Breast epithelium (tissue), 4 donors: ENCODE results near the gene CLTB. TPM values are rescaled to one million over a fixed set of nuclear protein-coding genes. Genes with fewer than 3 reads are reported as not detected.

Experiments
- DNase-seq, 2 donors: peaks; one replicate each; pipeline ENCODE4 v3.0.0-alpha.2; 2019; ENCODE audit warnings: low spot score in 2 of 2
- H3K27ac ChIP-seq, 2 donors: fragments of 200-600 bp; sonication (generic) in 1 of 2; one replicate each; pipeline ENCODE4 v1.5.1; 2016 to 2019; ENCODE audit warnings: mild to moderate bottlenecking in 1 of 2
- H3K27me3 ChIP-seq, 2 donors: fragments of 200-600 bp; sonication (generic) in 1 of 2; one replicate each; pipeline versions ENCODE4 v1.5.1 to v1.6.0; 2017 to 2019; ENCODE audit warnings: control low read depth in 1 of 2, mild to moderate bottlenecking in 1 of 2
- H3K36me3 ChIP-seq: fragments of 200-600 bp; one replicate; pipeline ENCODE4 v1.5.1; 2019
- H3K4me1 ChIP-seq, 2 donors: fragments of 200-600 bp; sonication (generic); one replicate each; pipeline ENCODE4 v1.5.1; 2016 to 2019; ENCODE audit warnings: control low read depth in 1 of 2
- H3K4me3 ChIP-seq, 3 donors: fragments of 200-600 bp; sonication (generic); 1 replicate in 2 of 3; 2 replicates in 1 of 3; pipeline ENCODE4 v1.5.1; 2016 to 2019; ENCODE audit warnings: mild to moderate bottlenecking in 3 of 3, moderate library complexity in 2 of 3
- H3K9me3 ChIP-seq, 2 donors: fragments of 200-600 bp; sonication (generic) in 1 of 2; one replicate each; pipeline ENCODE4 v1.5.1; 2016 to 2019; ENCODE audit warnings: control low read depth in 1 of 2
- POLR2A ChIP-seq: fragments of 450-650 bp; IDR thresholded peaks from one replicate; pipeline ENCODE4 v1.6.1; 2016; ENCODE audit warnings: antibody characterized with exemption, mild to moderate bottlenecking, moderate library complexity
- POLR2AphosphoS5 ChIP-seq, 3 donors: sonication (generic); formaldehyde crosslinking; IDR thresholded peaks; one replicate each; pipeline ENCODE4 v1.6.1; 2017; ENCODE audit warnings: antibody characterized with exemption in 3 of 3
- intact Hi-C: fragments of 100-400 bp; cut with DNase I; formaldehyde crosslinking; loops from one replicate; pipeline ENCODE4 v1.15.1; 2023; ENCODE audit warnings: low total_unique reads
- total RNA-seq, 3 donors: library from RNA; depleted of rRNA; stranded (reverse); fragments of >200 nt; gene quantifications; one replicate each; pipeline ENCODE4 v1.1.0, GENCODE V29; 2016
- TF ChIP-seq, protein P1 (sequence below), 3 donors: fragments of 450-650 bp; IDR thresholded peaks; one replicate each; pipeline ENCODE4 v1.5.1; 2016 to 2017; ENCODE audit warnings: antibody characterized with exemption in 3 of 3, mild to moderate bottlenecking in 3 of 3, moderate library complexity in 3 of 3

The CLTB gene
- total RNA-seq, 3 donors from 2014 or later, result 91.0 to 122 (median 121) TPM

- Histone ChIP-seq H3K4me3 (no peak overlapping the region), H3K4me1 (no peaks in the 10 kb centered on the region), H3K36me3 (no peaks in the 10 kb centered on the region), H3K27ac (no peak overlapping the region), H3K9me3 (no peaks in the 10 kb centered on the region), H3K27me3 (no peaks in the 10 kb centered on the region)
- TF ChIP-seq POLR2AphosphoS5 (IDR thresholded peaks at IDR 0.05), result no peak
- TF ChIP-seq, protein P1, sequence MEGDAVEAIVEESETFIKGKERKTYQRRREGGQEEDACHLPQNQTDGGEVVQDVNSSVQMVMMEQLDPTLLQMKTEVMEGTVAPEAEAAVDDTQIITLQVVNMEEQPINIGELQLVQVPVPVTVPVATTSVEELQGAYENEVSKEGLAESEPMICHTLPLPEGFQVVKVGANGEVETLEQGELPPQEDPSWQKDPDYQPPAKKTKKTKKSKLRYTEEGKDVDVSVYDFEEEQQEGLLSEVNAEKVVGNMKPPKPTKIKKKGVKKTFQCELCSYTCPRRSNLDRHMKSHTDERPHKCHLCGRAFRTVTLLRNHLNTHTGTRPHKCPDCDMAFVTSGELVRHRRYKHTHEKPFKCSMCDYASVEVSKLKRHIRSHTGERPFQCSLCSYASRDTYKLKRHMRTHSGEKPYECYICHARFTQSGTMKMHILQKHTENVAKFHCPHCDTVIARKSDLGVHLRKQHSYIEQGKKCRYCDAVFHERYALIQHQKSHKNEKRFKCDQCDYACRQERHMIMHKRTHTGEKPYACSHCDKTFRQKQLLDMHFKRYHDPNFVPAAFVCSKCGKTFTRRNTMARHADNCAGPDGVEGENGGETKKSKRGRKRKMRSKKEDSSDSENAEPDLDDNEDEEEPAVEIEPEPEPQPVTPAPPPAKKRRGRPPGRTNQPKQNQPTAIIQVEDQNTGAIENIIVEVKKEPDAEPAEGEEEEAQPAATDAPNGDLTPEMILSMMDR (IDR thresholded peaks at IDR 0.05), result no peak
- TF ChIP-seq POLR2A, result no peak
- intact Hi-C loops, result no loop called here
- no peak for DNase-seq
Measured at GRCh38 chr5:176355400-176356178, 60.8 kb downstream of the CLTB start.

DNA sequence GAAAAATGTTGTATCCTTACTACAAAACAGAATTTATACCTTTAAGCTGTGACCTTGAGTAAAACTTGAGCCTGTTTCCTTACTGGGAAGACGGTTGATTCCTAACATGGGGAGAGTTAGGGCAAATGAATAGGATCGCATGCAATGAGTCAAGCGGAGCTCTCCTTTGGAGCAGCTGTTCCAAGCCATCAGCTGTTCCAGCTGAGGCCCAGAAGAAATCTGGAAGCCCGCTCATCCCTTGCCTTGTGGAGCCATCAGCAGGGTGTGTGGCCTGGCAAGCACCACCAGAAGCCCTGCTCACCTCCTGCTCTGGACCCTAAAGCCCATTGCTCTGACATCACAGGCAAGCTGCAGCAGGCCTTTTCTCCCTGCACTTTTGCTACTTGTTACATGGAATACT, 62.8 kb downstream of the CLTB start:
- H3K36me3 ChIP-seq, result no peaks in the 10 kb centered on the region
- TF ChIP-seq POLR2A (no peak), POLR2AphosphoS5 (IDR thresholded peaks at IDR 0.05) (no peak)
- TF ChIP-seq, protein P1 (IDR thresholded peaks at IDR 0.05), result no peak
- no peaks in the 10 kb centered on the region for H3K27me3 ChIP-seq
- intact Hi-C loops, result no loop called here
- no peak for DNase-seq
- no peaks in the 10 kb centered on the region for H3K4me1 ChIP-seq
- H3K4me3 ChIP-seq, result no peak overlapping the region
- no peak overlapping the region for H3K27ac ChIP-seq
- H3K9me3 ChIP-seq, result no peaks in the 10 kb centered on the region

- no peak for TF ChIP-seq POLR2AphosphoS5 (IDR thresholded peaks at IDR 0.05)
- intact Hi-C loops, result no loop called here
- H3K36me3 ChIP-seq, result no peaks in the 10 kb centered on the region
- H3K9me3 ChIP-seq, result no peaks in the 10 kb centered on the region
- H3K4me3 ChIP-seq, result no peak overlapping the region
- no peaks in the 10 kb centered on the region for H3K27me3 ChIP-seq
- H3K4me1 ChIP-seq, result no peaks in the 10 kb centered on the region
- H3K27ac ChIP-seq, result no peak overlapping the region
- DNase-seq, result no peak
Measured at GRCh38 chr5:176352116-176352878, 64.0 kb downstream of the CLTB start.

GRCh38 chr5:176350416-176350815, 65.9 kb downstream of the CLTB start:
- H3K27me3 ChIP-seq, result no peaks in the 10 kb centered on the region
- H3K27ac ChIP-seq, result no peak overlapping the region
- TF ChIP-seq, protein P1 (IDR thresholded peaks at IDR 0.05), result no peak
- no peak for TF ChIP-seq POLR2A
- TF ChIP-seq POLR2AphosphoS5 (IDR thresholded peaks at IDR 0.05), result no peak
- DNase-seq, result no peak
- H3K9me3 ChIP-seq, result no peaks in the 10 kb centered on the region
- H3K4me3 ChIP-seq, result no peak overlapping the region
- no peaks in the 10 kb centered on the region for H3K36me3 ChIP-seq
- intact Hi-C loops, result no loop called here
- H3K4me1 ChIP-seq, result no peaks in the 10 kb centered on the region

DNA sequence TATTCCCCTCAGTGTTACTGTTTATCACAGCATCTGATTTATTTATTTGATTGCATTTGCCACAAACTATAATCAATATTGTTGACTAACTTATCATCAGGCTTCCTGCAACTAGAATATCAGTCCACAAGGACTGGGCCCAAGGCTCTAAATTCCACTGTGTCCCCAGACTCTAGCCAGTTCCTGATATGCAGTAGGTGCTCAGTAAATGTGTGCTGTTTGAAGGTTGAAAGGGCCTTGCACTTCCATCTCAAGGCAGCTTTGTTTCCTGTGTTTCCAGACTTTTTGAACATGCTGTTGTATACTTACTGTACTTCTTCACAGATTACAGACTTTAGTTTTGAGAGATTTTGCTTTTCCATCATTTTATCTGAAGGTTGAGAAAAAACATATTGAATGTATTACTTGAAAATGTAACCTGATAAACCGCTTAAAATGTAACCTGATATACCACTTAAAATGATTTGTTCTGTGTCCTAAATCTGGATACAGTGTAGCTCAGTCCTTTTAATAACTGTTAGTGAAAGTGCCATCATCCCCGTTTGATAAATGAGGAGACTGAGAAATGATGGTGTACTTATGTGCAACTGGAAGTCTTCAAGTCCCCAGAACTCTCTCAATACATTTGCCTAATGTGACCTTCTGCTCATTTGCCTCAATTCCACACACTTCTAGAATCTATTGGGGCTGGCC, 73.4 kb downstream of the CLTB start:
- Histone ChIP-seq H3K36me3 (no peaks in the 10 kb centered on the region), H3K27me3 (no peaks in the 10 kb centered on the region), H3K27ac (no peak overlapping the region), H3K4me1 (no peaks in the 10 kb centered on the region), H3K4me3 (no peak overlapping the region), H3K9me3 (no peaks in the 10 kb centered on the region)
- no peak for DNase-seq
- intact Hi-C loops, result no loop called here
- TF ChIP-seq, protein P1 (IDR thresholded peaks at IDR 0.05), result no peak
- TF ChIP-seq POLR2A, result no peak

Other genes with a start within 250 kb of the CLTB start
- gene SIMC1, start 178.1 kb downstream of the CLTB start, total RNA-seq, result 10 to 100 TPM in 2 of 3 donors, 1 to 10 TPM in 1; 7.7 to 13.4 (median 12.7) TPM
- gene KIAA1191, start 54.8 kb downstream of the CLTB start, total RNA-seq, result 100 to 1,000 TPM in 1 of 3 donors, 10 to 100 TPM in 2; 82.2 to 102 (median 90.7) TPM
- gene ARL10, start 51.1 kb downstream of the CLTB start, total RNA-seq, result 10 to 100 TPM in 1 of 3 donors, 1 to 10 TPM in 2; 5.6 to 17.7 (median 6.6) TPM
- gene NOP16, start 27.9 kb downstream of the CLTB start, total RNA-seq, result 10 to 100 TPM in 2 of 3 donors, 1 to 10 TPM in 1; 8.5 to 13.8 (median 12.4) TPM
- gene HIGD2A, start 27.8 kb downstream of the CLTB start, total RNA-seq, result 100 to 1,000 TPM in 1 of 3 donors, 10 to 100 TPM in 2; 68.5 to 134 (median 80.2) TPM
- 10 to 100 TPM; 26.9 to 38.2 (median 28.5) TPM for gene FAF2, start 31.8 kb upstream of the CLTB start, total RNA-seq
- gene RNF44, start 120.9 kb upstream of the CLTB start, total RNA-seq, result 10 to 100 TPM in 2 of 3 donors, 1 to 10 TPM in 1; 6.9 to 17.1 (median 15.4) TPM
- gene CDHR2, start 132.8 kb upstream of the CLTB start, total RNA-seq, result 1 to 10 TPM in 1 of 3 donors, not detected in 2; 2.3 TPM
- gene GPRIN1, start 193.6 kb upstream of the CLTB start, total RNA-seq, result 1 to 10 TPM in 1 of 3 donors, under 1 TPM in 2; 0.64 to 1.2 (median 0.98) TPM
- not detected for gene SNCB, start 214.0 kb upstream of the CLTB start, total RNA-seq
- 1 to 10 TPM in 1 of 3 donors, not detected in 2; 1.6 TPM for gene EIF4E1B, start 214.1 kb upstream of the CLTB start, total RNA-seq
- gene TSPAN17, start 230.9 kb upstream of the CLTB start, total RNA-seq, result 10 to 100 TPM; 10.4 to 20.0 (median 18.3) TPM